Endothelial cell of umbilical vein (primary cell): Measurements from ENCODE around the gene GPR18. TPM values are rescaled to one million over a fixed set of nuclear protein-coding genes. Genes with fewer than 3 reads are reported as not detected.

Experiments used
- BruUV-seq: library from RNA; stranded (reverse); fragments of 400-500 nt; replicated peaks from 2 replicates; lab custom pipeline; 2021; lab: Mats Ljungman, UMichigan
- CTCF ChIA-PET: fragments of 300-600, 350-600 bp; sonication (Branson Sonifier 250); formaldehyde crosslinking; loops from one replicate; lab custom pipeline; 2021; ENCODE audit warnings: antibody characterized with exemption, inconsistent platforms; lab: Charles Lee
- POLR2A ChIA-PET: fragments of 300-600, 350-600 bp; sonication (Branson Sonifier 250); formaldehyde crosslinking; loops from one replicate; lab custom pipeline; 2021; ENCODE audit warnings: antibody characterized with exemption, inconsistent platforms; lab: Charles Lee
- DNase-seq: peaks from one replicate; pipeline ENCODE4 v3.0.0-alpha.2; 2011; ENCODE audit warnings: low read depth, low spot score
- FAIRE-seq: peaks from 2 replicates; lab custom pipeline; 2011; peaks lifted over from hg19 to GRCh38; lab: Jason Lieb, UNC
- H2AFZ ChIP-seq: 2 replicates; pipeline ENCODE4 v1.6.0; 2012; ENCODE audit warnings: low read depth, low read length, control low read depth, inconsistent platforms
- H3K27ac ChIP-seq: 2 replicates; pipeline ENCODE4 v1.5.1; 2011; ENCODE audit warnings: low read depth, mild to moderate bottlenecking, control low read depth, low read length, moderate library complexity; ENCODE audit not compliant: insufficient read depth
- H3K27me3 ChIP-seq, 2 experiments: 2 replicates each; pipeline versions ENCODE4 v1.6.0 to v1.6.1; 2011; ENCODE audit warnings: low read length in 2 of 2, mixed read lengths in 1 of 2; ENCODE audit not compliant: control insufficient read depth in 2 of 2, insufficient read depth in 2 of 2
- H3K36me3 ChIP-seq, 2 experiments: 2 replicates in 1 of 2; 3 replicates in 1 of 2; pipeline ENCODE4 v1.5.1; 2011; ENCODE audit warnings: low read length in 2 of 2, mild to moderate bottlenecking in 1 of 2, moderate library complexity in 1 of 2; ENCODE audit not compliant: control insufficient read depth in 2 of 2, insufficient read depth in 2 of 2; ENCODE audit errors: extremely low read depth in 1 of 2
- H3K4me1 ChIP-seq: 3 replicates; pipeline ENCODE4 v1.5.1; 2011; ENCODE audit warnings: mild to moderate bottlenecking, low read length; ENCODE audit not compliant: control insufficient read depth, insufficient read depth; ENCODE audit errors: extremely low read depth
- H3K4me2 ChIP-seq: 2 replicates; pipeline ENCODE4 v1.6.1; 2011; ENCODE audit warnings: low read length, control low read depth, mixed read lengths; ENCODE audit not compliant: insufficient read depth
- H3K4me3 ChIP-seq, 3 experiments: fragments of 200-600 bp in 1 of 3; sonication (generic), shearing (Covaris generic) in 1 of 3; replicated peaks in 1 of 3; 2 replicates each; pipeline ENCODE4 v1.5.1; 2011 to 2016; ENCODE audit warnings: control low read depth in 3 of 3, low read length in 3 of 3, mild to moderate bottlenecking in 2 of 3, inconsistent platforms in 1 of 3, low read depth in 1 of 3, moderate library complexity in 1 of 3; ENCODE audit not compliant: insufficient read depth in 1 of 3
- H3K79me2 ChIP-seq: 2 replicates; pipeline ENCODE4 v1.6.0; 2012; ENCODE audit warnings: low read length, inconsistent platforms; ENCODE audit not compliant: control insufficient read depth, insufficient read depth
- H3K9ac ChIP-seq: replicated peaks from 2 replicates; pipeline ENCODE3; 2011; ENCODE audit warnings: low read length, control low read depth; ENCODE audit not compliant: insufficient read depth; ENCODE audit errors: extremely low read depth
- H3K9me1 ChIP-seq: replicated peaks from 3 replicates; pipeline ENCODE4 v1.6.0; 2011; ENCODE audit warnings: mild to moderate bottlenecking, low read length; ENCODE audit not compliant: control insufficient read depth, insufficient read depth; ENCODE audit errors: extremely low read depth
- H3K9me3 ChIP-seq: replicated peaks from 2 replicates; pipeline ENCODE4 v1.5.1; 2012; ENCODE audit warnings: low read length, inconsistent platforms; ENCODE audit not compliant: control insufficient read depth, insufficient read depth
- H4K20me1 ChIP-seq: replicated peaks from 2 replicates; pipeline ENCODE3; 2011; ENCODE audit warnings: mild to moderate bottlenecking, low read length; ENCODE audit not compliant: control insufficient read depth, insufficient read depth; ENCODE audit errors: extremely low read depth
- CTCF ChIP-seq, 2 donors: IDR thresholded peaks; 1 replicate in 1 of 2; 2 replicates in 1 of 2; pipeline ENCODE4 v1.5.1; 2011; ENCODE audit warnings: low read length in 2 of 2, mild to moderate bottlenecking in 2 of 2, moderate library complexity in 2 of 2, control low read depth in 1 of 2, inconsistent platforms in 1 of 2, low read depth in 1 of 2; ENCODE audit not compliant: insufficient read depth in 1 of 2; ENCODE audit errors: extremely low read depth in 1 of 2
- EZH2 ChIP-seq: IDR thresholded peaks from 2 replicates; pipeline ENCODE4 v1.6.1; 2012; ENCODE audit warnings: borderline replicate concordance, low read depth, mild to moderate bottlenecking, moderate library complexity, low read length, inconsistent platforms; ENCODE audit not compliant: severe bottlenecking
- FOS ChIP-seq: IDR thresholded peaks from 2 replicates; pipeline ENCODE4 v1.6.1; 2011; ENCODE audit warnings: mild to moderate bottlenecking, low read length, moderate library complexity, borderline replicate concordance; ENCODE audit not compliant: insufficient read depth
- GATA2 ChIP-seq: IDR thresholded peaks from 2 replicates; pipeline ENCODE4 v1.7.0; 2011; ENCODE audit warnings: low read depth, mild to moderate bottlenecking, moderate library complexity, mixed read lengths, low read length; ENCODE audit not compliant: insufficient read length, insufficient read depth
- JUN ChIP-seq: IDR thresholded peaks from 2 replicates; pipeline ENCODE4 v1.6.1; 2011; ENCODE audit warnings: borderline replicate concordance, low read depth; ENCODE audit not compliant: insufficient read length, insufficient read depth
- MAX ChIP-seq: IDR thresholded peaks from 2 replicates; pipeline ENCODE4 v1.6.1; 2011; ENCODE audit not compliant: insufficient read depth, insufficient read length
- MYC ChIP-seq: IDR thresholded peaks from one replicate; pipeline ENCODE4 v1.6.1; 2011; ENCODE audit warnings: mild to moderate bottlenecking, low read depth, low read length
- POLR2A ChIP-seq: IDR thresholded peaks from 2 replicates; pipeline ENCODE4 v1.6.1; 2012; ENCODE audit warnings: low read depth, mild to moderate bottlenecking, control low read depth, low read length
- POLR2AphosphoS5 ChIP-seq: IDR thresholded peaks from 2 replicates; pipeline ENCODE4 v1.6.1; 2012; ENCODE audit warnings: low read depth, mild to moderate bottlenecking, control low read depth, low read length, moderate library complexity; ENCODE audit not compliant: insufficient read depth
- dilution Hi-C: fragments of 300-500 bp; cut with MboI; formaldehyde crosslinking; loops from one replicate; pipeline ENCODE4 v1.15.0; 2019; ENCODE audit warnings: low sequenced_read_pairs; ENCODE audit not compliant: extremely low pct_ligation_motif_present
- intact Hi-C: fragments of 100-400 bp; cut with micrococcal nuclease; formaldehyde crosslinking; loops from one replicate; pipeline ENCODE4 v1.10.0; 2022
- polyA plus RNA-seq, 4 experiments: library from polyadenylated mRNA; depleted of rRNA in 3 of 4; stranded (reverse) in 3 of 4; unstranded in 1 of 4; fragments of >200 nt; gene quantifications; 2 replicates each; pipeline versions ENCODE4 v1.2.1 to v1.2.3, GENCODE V29; 2011 to 2012; ENCODE audit warnings: missing spikeins in 1 of 4
- total RNA-seq: library from RNA; stranded (reverse); gene quantifications from 2 replicates; pipeline ENCODE4 v1.2.3, GENCODE V29; 2021

GPR18 gene
- total and polyA plus RNA-seq, 2 donors (not counting 3 experiments of a cell fraction or from before 2014, with no cell fraction given): not detected

GRCh38 chr13:99218126-99218525, 40.1 kb downstream of the GPR18 start:
- CTCF ChIA-PET: no interaction called here
- Histone ChIP-seq H3K9ac (no peak overlapping the region), H3K9me3 (no peaks in the 10 kb centered on the region), H2AFZ (no peak overlapping the region), H3K79me2 (peaks cover 70% of the 10 kb centered on the region), H3K4me1 (peaks cover 4% of the 10 kb centered on the region), H4K20me1 (peaks cover 2% of the 10 kb centered on the region), H3K4me2 (no peak overlapping the region), H3K27ac (no peak overlapping the region), H3K4me3 (no peak overlapping the region), H3K27me3 (no peaks in the 10 kb centered on the region), H3K9me1 (no peaks in the 10 kb centered on the region), H3K36me3 (no peaks in the 10 kb centered on the region)
- intact Hi-C loops (no loop called here), dilution Hi-C loops (no loop called here)
- POLR2A ChIA-PET: no interaction called here
- DNase-seq (no peak), FAIRE-seq (no peak)
- no TSS peak for BruUV-seq
- no peak for TF ChIP-seq CTCF (IDR thresholded peaks at IDR 0.05; ENCODE audit: extremely low read depth in 1 of 2, insufficient read depth in 1 of 2, low read depth in 1 of 2, low read length in 2 of 2)
- no peak for TF ChIP-seq MYC
- TF ChIP-seq FOS: no peak
- TF ChIP-seq POLR2A: no peak
- TF ChIP-seq POLR2AphosphoS5: no peak
- TF ChIP-seq MAX: no peak
- TF ChIP-seq JUN: no peak
- no peak for TF ChIP-seq GATA2
- no peak for TF ChIP-seq EZH2
